GM19240 (cell line): ENCODE results near the gene FUBP3.

Source experiments
- DNase-seq: peaks from one replicate; pipeline ENCODE4 v3.0.0; 2011; ENCODE audit warnings: low spot score; ENCODE audit not compliant: insufficient read length

The FUBP3 gene

DNA sequence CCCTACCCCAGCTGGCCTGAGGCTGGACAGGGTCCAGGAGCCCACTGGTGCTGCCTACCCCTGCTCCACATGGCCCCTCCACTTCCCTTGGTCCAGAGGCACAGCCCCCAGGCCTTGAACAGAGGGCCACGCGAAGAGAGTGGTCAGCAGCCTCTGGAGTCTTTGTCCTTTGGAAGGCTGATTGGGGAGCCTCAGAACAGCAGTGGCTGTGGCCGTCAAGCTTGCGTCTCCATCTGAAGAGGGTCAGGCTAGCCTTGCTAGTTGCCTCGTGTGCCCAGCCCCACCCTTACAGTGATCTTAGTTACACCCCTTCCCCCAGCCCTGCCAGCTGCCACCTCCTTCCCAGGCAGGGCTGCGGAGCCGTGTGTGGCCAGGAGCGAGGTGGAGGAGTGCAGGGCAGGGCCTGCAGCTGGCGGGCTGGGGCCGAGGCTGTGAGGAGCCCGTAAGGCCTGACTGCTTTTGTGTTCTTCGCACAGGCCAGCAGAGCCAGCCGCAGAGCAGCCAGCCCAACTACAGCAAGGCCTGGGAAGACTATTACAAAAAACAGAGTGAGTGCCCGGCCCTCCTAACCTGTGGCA lies 54.9 kb downstream of the FUBP3 start:
- no peak for DNase-seq

DNA sequence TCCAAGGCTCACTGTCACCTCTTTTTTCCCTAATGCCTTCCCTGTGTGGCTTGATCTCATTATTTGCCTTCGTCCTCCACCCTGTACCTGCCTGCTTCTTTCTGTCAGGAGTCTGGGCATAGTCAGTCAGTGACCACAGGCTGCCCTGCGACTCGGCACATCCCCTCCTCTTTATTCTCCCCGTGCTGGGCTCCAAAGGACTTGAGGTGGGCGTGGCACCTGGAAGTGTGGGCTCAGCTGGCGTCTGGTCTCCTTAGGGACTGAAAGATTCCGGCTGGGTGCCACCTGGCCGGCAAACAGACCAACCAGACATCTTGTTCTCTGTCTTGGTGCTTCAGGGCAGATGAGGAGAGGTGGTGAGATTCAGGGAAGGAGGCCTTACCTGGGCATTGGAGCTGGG lies 55.4 kb downstream of the FUBP3 start:
- no peak for DNase-seq

DNA sequence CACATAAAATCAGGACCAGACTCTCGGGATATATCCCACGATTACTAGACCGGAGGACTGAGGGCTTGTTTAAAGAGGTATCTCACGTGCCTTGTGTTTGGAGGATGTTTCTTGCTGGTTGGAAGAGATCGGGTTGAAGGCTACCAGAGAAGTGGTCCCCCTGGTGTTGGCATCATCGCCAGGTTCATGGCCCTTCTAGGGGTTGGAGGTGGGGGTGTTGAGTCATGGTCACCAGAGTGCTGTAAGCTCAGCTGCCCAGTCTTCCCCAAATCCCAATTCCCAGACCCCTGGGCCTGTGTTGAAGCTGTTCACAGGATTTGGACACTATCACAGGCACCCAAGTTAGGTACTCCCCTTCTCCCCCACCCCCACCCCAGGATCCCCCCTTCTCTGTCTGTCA lies 55.9 kb downstream of the FUBP3 start:
- no peak for DNase-seq

DNA sequence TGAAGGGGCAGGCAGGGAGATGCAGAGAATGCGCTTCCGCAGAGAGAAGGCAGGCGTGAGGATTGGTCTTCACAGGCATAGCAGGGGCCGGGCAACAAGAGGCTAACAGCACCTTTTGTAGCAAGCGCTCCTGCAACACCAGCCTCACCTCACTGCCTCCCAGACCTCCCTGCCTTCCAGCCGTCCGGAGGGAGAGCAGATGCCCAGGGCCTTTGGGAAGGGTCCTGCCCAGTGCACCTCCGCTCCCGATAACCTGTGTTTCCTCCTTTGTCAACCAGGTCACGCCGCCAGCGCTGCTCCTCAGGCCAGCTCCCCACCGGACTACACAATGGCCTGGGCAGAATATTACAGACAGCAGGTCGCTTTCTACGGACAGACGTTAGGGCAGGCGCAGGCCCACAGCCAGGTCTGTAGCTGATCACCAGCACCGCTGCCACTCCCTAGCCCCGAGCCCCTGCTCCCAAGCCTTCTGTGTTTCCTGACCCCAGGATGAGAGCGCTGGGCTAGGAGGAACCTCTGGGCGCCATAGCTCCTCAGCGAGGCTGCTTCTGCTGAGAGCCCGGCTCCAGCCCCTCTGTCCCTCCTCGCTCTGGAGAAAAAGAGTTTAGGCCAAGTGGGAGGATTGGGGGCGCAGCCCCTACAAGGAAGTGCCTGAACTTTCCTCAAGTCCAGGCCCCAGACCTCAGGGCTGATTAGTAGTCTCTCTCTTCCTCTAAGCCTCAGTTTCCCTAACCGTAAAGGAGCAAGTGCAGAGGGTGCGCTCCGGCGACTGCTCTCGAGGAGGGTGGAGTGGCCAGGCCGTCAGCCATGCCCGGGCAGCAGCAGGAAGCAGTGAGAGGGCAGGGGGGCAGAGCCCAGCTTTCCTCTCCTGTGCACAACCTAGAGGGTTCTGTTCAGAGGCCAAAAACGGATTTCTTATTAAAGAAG lies 56.6 kb downstream of the FUBP3 start:
- no peak for DNase-seq

DNA sequence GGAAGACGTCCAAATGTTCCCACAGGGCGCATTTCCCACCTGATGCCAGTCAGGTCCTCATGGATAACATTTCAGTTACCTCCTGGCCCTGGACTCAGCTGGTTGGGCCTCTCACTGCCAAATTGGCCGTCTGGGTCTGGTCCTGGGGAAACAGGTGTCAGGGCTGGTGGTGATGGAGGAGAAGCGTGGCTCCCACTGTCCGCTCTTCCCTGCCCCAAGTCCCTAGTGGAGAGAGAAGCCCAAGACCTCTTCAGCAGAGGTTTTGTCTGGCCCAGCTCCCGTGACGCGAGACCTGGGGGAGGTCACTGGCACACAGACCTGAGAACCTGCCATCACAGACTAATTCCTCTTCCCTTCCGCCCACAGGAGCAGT lies 57.3 kb downstream of the FUBP3 start:
- DNase-seq: no peak

DNA sequence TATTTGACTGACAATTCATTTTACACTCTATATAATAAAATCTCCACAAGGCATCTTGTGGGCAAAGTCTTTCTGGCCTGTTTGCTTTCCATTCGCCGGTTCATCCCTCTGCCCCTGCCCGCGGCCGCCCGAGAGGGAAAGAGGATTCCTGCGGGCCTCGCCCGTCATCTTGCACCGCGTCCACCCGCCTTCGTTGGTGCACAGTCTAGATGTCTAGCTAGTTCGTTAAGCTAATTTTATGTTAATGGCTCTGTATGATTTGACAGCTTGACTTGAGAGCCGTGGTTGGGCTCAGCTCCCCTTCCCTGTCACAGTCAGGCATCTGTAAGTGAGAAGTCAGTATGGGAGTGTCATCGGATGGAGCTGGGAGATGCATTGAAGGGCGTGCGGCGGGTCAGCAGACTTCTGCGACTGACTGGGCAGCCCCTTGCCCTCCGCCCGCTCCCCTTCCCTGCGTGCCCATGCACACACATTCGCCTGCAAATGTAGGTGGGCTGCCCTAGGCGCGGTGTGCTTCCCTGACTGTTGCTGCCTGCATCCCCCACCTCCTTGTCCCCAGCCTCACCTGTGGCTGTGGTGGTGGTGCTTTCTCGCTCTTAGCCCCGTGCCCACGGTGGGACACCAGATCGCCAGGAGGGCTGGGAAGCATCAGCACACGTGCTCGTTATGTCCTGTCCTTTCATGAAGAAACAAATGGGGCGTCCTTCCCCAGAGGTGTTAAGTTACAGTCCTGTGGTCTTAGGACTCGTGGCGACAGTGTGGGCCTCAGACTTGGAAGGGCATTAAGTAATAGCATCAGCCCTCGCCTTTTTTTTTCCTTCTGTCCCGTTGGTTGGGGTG lies 59.1 kb downstream of the FUBP3 start:
- DNase-seq: no peak

DNA sequence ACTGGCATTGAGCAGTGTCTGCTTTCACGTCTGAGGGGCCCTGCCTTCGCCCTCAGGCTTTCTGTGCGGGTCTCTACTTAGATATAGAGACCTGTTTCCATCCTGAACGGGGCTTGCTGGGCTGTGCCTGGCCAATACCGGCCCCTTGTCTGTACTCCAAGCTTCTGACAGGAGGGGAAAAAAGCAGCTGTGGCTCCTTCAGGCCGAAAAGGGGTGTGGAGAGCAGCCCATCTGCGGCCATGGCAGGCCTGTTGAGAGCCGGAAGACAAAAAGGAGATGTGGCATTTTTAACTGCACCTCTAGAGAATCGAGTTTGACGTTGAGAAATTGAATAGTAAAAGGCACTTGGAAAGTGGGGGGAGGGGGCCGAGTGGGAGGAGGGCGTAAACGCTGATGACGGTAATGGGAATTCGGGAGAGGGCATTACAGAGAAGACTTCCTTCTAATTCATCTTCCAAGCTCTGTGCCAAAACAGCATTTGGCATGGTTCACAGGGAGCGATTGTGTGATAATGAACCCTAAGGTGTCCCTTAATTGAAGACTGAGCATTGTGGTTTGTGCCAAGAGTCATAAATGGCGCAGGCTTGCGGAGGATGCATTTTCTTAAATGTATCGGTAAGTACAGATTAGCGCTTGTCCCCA lies 59.9 kb downstream of the FUBP3 start:
- DNase-seq: no peak

DNA sequence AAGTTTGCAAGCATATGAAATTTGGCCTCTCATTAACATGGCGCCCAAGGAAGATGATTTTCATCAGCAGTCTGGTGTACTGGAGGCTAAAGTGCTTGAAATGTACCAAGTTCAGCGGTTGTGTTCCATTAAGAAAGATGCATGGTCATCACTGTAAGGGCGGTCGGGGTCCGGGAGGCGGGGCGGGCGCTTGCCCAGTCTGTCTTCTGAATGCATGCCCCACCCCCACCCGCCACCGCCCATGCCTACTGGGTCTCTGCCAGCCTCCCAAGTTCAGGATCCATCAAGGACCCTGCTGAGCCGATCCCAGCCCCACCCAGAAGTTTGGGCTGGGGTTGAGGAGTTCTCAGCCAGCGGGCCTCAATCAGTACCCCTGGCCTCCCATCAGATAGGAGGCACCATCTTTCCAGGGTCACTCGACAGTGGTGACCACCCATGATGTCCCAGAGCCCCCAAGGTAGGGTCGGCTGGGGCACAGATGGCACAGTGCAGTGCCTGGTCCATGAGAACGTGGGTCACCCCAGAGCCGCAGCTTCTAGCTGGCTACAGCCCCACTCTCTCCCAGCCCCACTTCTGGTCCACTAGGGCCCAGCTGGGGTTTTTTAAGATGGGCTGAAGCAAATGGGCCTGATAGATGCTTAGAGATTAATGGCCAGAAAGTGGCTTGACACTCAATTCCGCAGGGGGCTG lies 60.6 kb downstream of the FUBP3 start:
- no peak for DNase-seq

DNA sequence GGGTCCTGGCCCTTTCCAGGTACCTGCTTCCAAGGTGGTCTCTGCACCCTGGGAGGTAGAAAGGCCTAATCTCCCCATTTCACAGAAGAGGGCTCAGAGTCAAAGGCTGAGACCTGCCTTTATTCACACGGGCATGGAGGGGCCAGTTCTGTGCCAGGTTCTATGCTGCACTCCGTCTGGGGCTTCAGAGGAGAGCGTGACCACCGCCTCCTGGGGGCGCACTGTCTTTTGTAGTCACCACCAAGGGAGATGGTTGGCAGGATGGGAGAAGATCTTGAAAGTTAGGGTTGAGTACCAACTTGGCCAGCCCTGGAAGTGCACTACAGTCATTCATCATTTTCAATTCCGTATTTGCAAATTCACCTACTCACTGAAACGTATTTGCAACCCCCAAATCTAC lies 61.3 kb downstream of the FUBP3 start:
- DNase-seq: no peak

DNA sequence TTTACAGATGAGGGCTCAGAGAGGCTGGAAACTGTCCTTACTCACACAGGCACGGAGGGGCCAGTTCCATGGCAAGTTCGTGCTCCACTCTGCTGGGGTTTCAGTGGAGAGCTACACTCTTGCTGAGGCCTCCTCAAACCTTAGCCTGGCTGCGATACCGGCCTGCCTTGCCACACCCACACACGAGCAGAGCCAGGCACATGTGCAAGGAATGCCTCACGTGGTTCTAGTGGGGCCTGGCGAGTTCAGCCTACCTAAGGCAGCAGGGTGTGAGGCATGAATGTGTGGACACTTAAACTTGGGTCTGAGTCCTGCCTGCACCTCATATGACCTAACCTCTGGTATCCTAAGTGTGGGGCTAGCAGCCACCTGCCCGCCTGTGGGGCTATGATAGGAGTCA lies 63.5 kb downstream of the FUBP3 start:
- no peak for DNase-seq

DNA sequence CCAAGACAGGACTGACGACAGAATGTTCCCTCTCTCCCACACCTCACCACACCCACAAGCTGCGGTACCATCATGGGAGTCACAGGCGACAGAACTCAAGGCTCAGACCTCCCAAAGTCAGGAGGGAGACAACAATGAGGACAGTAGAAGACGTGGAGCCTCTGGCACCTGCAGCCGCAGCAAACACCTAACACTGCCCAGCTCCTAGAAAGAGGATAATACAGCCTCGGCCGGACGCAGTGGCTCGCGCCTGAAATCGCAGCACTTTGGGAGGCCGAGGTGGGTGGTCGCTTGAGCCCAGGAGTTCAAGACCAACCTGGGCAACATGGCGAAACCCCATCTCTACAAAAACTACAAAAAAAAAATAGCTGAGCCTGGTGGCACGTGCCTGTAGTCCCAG lies 71.8 kb downstream of the FUBP3 start:
- DNase-seq: no peak

DNA sequence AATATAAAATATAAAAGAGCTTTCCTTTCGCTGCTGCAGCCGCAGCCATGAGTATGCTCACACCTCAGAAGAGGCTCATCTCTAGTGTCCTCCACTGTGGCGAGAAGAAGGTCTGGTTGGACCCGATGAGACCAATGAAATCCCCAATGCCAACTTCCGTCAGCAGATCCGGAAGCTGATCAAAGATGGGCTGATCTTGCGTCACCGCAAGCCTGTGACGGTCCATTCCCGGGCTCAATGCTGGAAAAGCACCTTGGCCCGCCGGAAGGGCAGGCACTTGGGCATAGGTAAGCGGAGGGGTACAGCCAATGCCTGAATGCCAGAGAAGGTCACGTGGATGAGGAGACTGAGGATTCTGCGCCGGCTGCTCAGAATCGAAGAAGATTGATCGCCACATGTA lies 72.4 kb downstream of the FUBP3 start:
- DNase-seq: no peak

DNA sequence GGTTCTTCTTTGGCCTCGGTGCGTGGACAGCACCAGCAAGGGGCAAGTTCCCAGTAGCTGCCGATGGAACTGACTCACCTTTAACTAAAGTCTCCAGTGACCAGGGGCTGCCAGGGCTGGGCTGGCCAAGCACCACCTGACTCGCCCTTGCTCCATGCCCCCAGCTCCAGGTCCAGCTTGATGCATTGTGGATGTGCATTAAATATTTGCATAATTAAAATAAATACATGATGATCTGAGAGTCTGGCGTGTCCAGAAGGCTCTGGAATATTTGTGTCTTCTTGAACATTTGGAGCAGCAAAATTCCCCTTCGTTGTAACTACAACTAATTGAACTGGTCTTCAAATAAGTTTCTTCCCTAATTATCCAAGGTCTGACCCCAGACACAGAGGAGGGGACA lies 75.5 kb downstream of the FUBP3 start:
- DNase-seq: no peak

DNA sequence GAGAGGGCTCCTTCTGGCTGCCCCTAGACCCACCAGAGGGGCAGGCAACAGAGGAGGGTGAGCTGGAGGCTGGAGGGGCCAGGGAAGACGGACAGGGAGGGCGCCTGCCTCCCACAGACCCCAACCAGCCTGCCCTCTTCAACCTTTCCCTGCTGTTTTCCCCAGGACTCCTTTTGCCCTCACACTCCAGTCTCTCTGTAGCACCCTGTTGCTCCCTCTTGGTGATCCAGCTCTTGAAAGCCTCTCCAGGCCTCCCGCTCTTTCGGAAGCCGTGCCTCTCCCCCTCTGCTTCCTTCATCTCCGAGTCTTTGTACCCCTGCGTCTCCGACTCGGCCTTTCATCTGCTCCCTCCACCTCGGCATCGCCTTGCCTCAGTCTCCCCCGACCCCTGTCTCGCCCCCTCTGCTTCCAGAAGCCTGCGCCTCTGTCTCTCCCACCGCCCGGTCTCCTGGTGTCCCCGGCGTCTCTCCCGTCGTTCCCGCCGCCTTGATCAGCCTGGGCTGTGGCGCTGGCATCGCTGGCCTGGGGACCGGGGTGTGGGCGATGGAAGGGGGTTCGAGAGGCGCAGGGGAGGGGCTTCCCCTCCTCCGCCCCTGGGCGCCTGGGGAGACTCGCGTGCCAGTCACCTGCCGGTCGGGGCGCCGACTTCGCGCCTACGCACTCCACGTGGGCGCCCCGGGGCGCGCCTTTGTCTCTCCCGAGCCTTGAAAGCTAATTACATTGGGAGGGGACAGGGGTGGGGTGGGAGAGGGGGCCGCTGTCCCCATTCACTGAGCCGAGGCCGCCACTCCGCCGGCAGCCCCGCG lies 79.7 kb downstream of the FUBP3 start:
- DNase-seq: no peak

DNA sequence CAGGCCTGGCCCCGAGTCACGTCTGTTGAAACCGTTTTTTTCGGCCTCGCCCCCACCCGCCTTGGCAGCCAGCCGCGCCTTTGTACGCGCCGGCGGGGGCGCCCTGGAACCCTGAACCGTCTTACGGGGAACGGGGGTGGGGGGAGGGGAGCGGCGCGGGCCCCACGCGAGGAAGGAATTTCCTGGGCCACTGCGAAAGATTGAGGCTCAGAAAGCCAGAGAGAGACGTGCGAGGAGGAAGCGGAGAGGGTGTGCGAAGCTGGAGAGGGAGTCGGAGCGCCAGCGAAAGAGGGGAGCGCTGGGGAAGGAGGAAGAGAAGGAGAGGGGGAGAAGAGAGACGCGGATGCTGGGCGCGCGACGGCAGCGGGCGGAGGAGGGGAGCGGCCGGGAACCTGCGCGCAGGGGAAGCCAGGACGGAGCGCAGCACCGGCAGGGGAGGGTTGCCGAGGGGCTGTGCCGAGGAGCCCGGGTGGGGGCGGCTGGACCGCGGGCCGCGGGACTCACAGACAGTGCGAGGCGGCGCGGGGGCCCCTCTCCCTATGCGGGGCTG lies 80.4 kb downstream of the FUBP3 start:
- no peak for DNase-seq

DNA sequence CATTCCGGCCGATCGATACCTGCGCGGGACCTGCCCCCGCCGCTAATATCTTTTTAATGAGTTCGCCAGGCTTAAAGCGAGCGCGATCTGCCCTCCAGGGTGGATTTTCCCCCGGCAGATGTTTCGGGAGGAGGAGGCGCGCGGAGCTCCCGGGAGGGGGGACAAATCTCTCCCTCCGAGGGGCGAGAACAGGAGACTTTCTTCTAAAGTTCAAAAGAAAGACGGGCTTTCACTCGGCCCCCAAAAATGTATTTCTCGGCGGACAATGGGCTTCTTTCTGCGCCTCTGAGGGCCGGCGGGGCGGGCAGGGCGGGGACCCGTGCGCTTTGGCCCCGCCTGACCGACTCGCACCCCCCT lies 80.9 kb downstream of the FUBP3 start:
- no peak for DNase-seq

DNA sequence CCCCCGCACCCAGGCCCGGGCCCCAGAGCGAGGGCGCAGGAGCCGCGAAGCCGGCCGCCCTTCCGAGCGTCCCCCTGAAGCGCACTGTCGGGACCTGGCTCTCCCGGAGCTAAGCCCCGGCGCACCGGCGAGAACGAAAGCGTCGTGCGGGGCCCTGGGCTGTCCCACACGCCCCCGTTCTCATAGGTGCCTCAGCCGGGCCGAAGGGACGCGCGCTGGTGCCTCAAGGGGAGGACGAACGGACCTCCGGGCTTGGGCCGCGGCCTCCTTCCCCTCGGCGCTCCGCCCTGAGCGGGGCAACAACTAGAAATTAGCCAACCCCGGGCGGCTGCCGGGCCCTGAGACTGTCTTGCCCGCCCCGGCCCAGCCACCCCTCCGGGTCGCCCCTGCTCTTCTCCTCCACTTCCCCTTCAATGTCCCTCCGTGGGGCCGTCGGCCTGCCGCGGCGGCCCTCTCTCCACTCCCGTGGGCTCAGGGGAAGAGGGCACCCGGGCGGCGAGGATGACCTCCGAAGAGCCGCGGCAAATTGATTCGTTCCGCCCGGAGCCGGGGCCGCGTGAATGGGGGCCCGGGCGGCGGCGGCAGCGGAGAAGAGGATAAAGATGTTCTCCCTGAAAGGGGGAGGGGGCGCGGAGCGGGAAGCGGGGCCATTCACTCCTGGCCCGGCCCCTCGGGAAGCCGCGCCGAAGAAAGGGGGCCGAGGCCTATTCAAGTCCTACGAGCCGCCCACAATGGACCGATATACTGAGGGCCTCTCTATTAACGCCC lies 81.5 kb downstream of the FUBP3 start:
- no peak for DNase-seq

DNA sequence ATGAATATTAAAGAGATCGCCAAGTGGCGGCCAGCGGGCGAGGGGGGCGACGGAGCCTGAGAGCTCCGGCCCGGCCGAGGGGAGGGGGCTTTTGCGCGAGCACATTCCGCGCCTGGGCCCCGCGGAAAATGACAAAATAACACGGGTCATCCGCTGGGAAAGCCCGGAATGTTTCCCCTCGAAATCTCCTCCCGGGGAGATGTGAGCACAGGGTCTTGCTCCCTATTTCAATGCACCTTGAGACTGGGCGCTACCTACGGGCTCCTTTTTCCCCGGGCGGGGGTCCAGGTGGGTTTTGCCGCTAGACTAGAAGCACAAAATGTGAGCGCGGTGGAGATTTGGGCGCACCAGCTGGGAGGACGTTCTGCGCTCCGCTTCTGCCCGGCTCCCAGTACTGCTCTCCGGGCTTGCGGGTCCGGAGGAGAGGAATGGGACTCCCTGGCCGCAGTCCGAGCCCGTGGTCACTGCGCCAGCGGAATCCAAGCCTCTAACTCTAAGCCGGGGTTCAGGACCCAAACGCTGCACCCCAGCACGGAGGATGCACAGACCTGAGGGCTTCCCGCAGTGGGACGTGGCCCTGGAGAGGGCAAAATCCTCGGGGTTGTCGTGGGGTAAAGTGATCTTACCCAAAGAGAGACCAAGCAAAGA lies 82.2 kb downstream of the FUBP3 start:
- no peak for DNase-seq
